Suppressor macrophage (primary cell): ENCODE data around the gene PDCL3.

Experiments used
- DNase-seq, 4 experiments: peaks; one replicate each; pipeline ENCODE4 v3.0.0-alpha.2; 2020 to 2022
- total RNA-seq, 17 experiments: gene quantifications; one replicate each; lab custom pipeline; 2026; ENCODE audit warnings: mixed read lengths in 6 of 17, inconsistent platforms in 3 of 17; lab: John Stamatoyannopoulos, UW

The PDCL3 gene
- total RNA-seq, result 4.2 to 21.8 (median 9.6) reads per million in 17 experiments

GRCh38 chr2:100562613-100563406 lies at the start of gene PDCL3:
TSS of gene PDCL3 (plus strand) at chr2:100562993. CDS start at chr2:100563068, 75 bp downstream.
- DNase-seq, result peak; percentile 98 to 99 (median 99)

GRCh38 chr2:100513650-100514049 lies 49.1 kb upstream of the PDCL3 start:
- peak; percentile 59 to 74 (median 66) for DNase-seq

GRCh38 chr2:100517556-100517955 lies 45.2 kb upstream of the PDCL3 start:
- DNase-seq, result no peak

GRCh38 chr2:100518801-100519200 lies 44.0 kb upstream of the PDCL3 start:
- DNase-seq, result peak in 2 of 4 experiments; percentile 9 to 26

- no peak for DNase-seq
Measured at GRCh38 chr2:100520224-100520623, 42.6 kb upstream of the PDCL3 start.

- no peak for DNase-seq
Measured at GRCh38 chr2:100522430-100522829, 40.4 kb upstream of the PDCL3 start.

- no peak for DNase-seq
Measured at GRCh38 chr2:100524331-100524730, 38.5 kb upstream of the PDCL3 start.

- DNase-seq, result no peak
Measured at GRCh38 chr2:100526868-100527267, 35.9 kb upstream of the PDCL3 start.

- DNase-seq, result no peak
Measured at GRCh38 chr2:100527440-100528015, 35.3 kb upstream of the PDCL3 start.

- DNase-seq, result no peak
Measured at GRCh38 chr2:100529176-100529575, 33.6 kb upstream of the PDCL3 start.

- no peak for DNase-seq
Measured at GRCh38 chr2:100529900-100530299, 32.9 kb upstream of the PDCL3 start.

GRCh38 chr2:100535855-100536254 lies 26.9 kb upstream of the PDCL3 start:
- DNase-seq, result no peak

GRCh38 chr2:100537918-100538317 lies 24.9 kb upstream of the PDCL3 start:
- DNase-seq, result no peak

GRCh38 chr2:100539221-100539620 lies 23.6 kb upstream of the PDCL3 start:
- no peak for DNase-seq

GRCh38 chr2:100541404-100541803 lies 21.4 kb upstream of the PDCL3 start:
- no peak for DNase-seq

GRCh38 chr2:100542418-100542817 lies 20.4 kb upstream of the PDCL3 start:
- no peak for DNase-seq

GRCh38 chr2:100544911-100545596 lies 17.7 kb upstream of the PDCL3 start:
- DNase-seq, result no peak

- DNase-seq, result peak in 3 of 4 experiments; percentile 17 to 34 (median 26)
Measured at GRCh38 chr2:100546469-100546868, 16.3 kb upstream of the PDCL3 start.

GRCh38 chr2:100548771-100549170 lies 14.0 kb upstream of the PDCL3 start:
- no peak for DNase-seq

GRCh38 chr2:100551303-100551702 lies 11.5 kb upstream of the PDCL3 start:
- DNase-seq, result no peak

- peak; percentile 63 to 80 (median 78) for DNase-seq
Measured at GRCh38 chr2:100554798-100555407, 7.9 kb upstream of the PDCL3 start.

GRCh38 chr2:100556746-100557145 lies 6.0 kb upstream of the PDCL3 start:
- DNase-seq, result peak; percentile 5 to 47 (median 26)
